NCI-H128 (cell line): Measurements from ENCODE around the gene INSM2.

Source experiments
- DNase-seq: peaks from one replicate; lab custom pipeline; 2025; ENCODE audit not compliant: unreplicated experiment; lab: John Stamatoyannopoulos, UW

INSM2 gene

GRCh38 chr14:35539969-35540368, 6.0 kb downstream of the INSM2 start:
- DNase-seq: no peak

GRCh38 chr14:35543006-35543405, 9.0 kb downstream of the INSM2 start:
- no peak for DNase-seq

- no peak for DNase-seq
These were observed 15.6 kb downstream of the INSM2 start for GRCh38 chr14:35549551-35549950.

- no peak for DNase-seq
These were observed 17.1 kb downstream of the INSM2 start for GRCh38 chr14:35551081-35551480.

- no peak for DNase-seq
These were observed 19.8 kb downstream of the INSM2 start for GRCh38 chr14:35553808-35554207.

- DNase-seq: no peak
These were observed 22.6 kb downstream of the INSM2 start for GRCh38 chr14:35556548-35556947.

- no peak for DNase-seq
These were observed 23.3 kb downstream of the INSM2 start for GRCh38 chr14:35557221-35557747.

- no peak for DNase-seq
These were observed 24.7 kb downstream of the INSM2 start for GRCh38 chr14:35558680-35559079.

GRCh38 chr14:35565871-35566464, 32.0 kb downstream of the INSM2 start:
- no peak for DNase-seq

GRCh38 chr14:35571598-35571997, 37.6 kb downstream of the INSM2 start:
- no peak for DNase-seq

- no peak for DNase-seq
These were observed 39.9 kb downstream of the INSM2 start for GRCh38 chr14:35573911-35574310.

GRCh38 chr14:35576260-35576659, 42.3 kb downstream of the INSM2 start:
- no peak for DNase-seq

- DNase-seq: no peak
These were observed 42.9 kb downstream of the INSM2 start for GRCh38 chr14:35576856-35577255.

- DNase-seq: no peak
These were observed 44.2 kb downstream of the INSM2 start for GRCh38 chr14:35578135-35578534.

GRCh38 chr14:35578639-35579038, 44.7 kb downstream of the INSM2 start:
- DNase-seq: no peak
